Small intestine (tissue), 7 donors: ENCODE measurements around the gene ATP9A. TPM values are rescaled to one million over a fixed set of nuclear protein-coding genes. Genes with fewer than 3 reads are reported as not detected.
"Not testable (repeated sequence)": the region's sequence is repeated elsewhere in the genome, so short reads cannot be mapped to it uniquely, and the experiment has no call there.

ENCODE experiments used
- DNase-seq, 2 donors: peaks; one replicate each; pipeline versions ENCODE4 v3.0.0 to v3.0.0-alpha.2; 2013
- FAIRE-seq: peaks from 2 replicates; lab custom pipeline; 2012; peaks lifted over from hg19 to GRCh38; lab: Jason Lieb, UNC
- H3K27ac ChIP-seq, 3 donors: one replicate each; pipeline ENCODE4 v1.5.1; 2013; ENCODE audit warnings: low read length in 2 of 3, mild to moderate bottlenecking in 2 of 3, control low read depth in 1 of 3, inconsistent platforms in 1 of 3, low read depth in 1 of 3, moderate library complexity in 1 of 3
- H3K27me3 ChIP-seq, 3 donors: one replicate each; pipeline ENCODE4 v1.6.1; 2013; ENCODE audit warnings: low read length in 3 of 3, inconsistent platforms in 1 of 3; ENCODE audit not compliant: control insufficient read depth in 3 of 3, insufficient read depth in 3 of 3
- H3K36me3 ChIP-seq, 3 donors: one replicate each; pipeline ENCODE4 v1.6.1; 2013; ENCODE audit warnings: low read length in 3 of 3, inconsistent platforms in 1 of 3, low read depth in 1 of 3, mild to moderate bottlenecking in 1 of 3, moderate library complexity in 1 of 3; ENCODE audit not compliant: control insufficient read depth in 3 of 3, insufficient read depth in 2 of 3
- H3K4me1 ChIP-seq, 3 donors: one replicate each; pipeline ENCODE4 v1.6.1; 2013; ENCODE audit warnings: low read length in 2 of 3, inconsistent platforms in 1 of 3, low read depth in 1 of 3, mild to moderate bottlenecking in 1 of 3, moderate library complexity in 1 of 3; ENCODE audit not compliant: control insufficient read depth in 3 of 3, insufficient read depth in 2 of 3
- H3K4me3 ChIP-seq, 3 donors: one replicate each; pipeline ENCODE4 v1.5.1; 2013; ENCODE audit warnings: low read length in 3 of 3, control low read depth in 1 of 3, inconsistent platforms in 1 of 3, low read depth in 1 of 3, mild to moderate bottlenecking in 1 of 3, moderate library complexity in 1 of 3
- H3K9me3 ChIP-seq, 2 donors: one replicate each; pipeline ENCODE4 v1.6.1; 2013; ENCODE audit warnings: low read depth in 1 of 2, low read length in 1 of 2; ENCODE audit not compliant: control insufficient read depth in 2 of 2, insufficient read depth in 1 of 2
- WGBS, 3 donors: extraction: QIAGEN DNeasy Blood & Tissue Kit; methylation state at CpG; one replicate each; pipeline ENCODE4 v1.1.7; 2013; 5-methylcytosine and 5-hydroxymethylcytosine counted together
- polyA plus RNA-seq, 4 donors: library from polyadenylated mRNA; stranded (reverse) in 3 of 4; unstranded in 1 of 4; fragments of 200-250 nt in 3 of 4; fragments of 120-200 nt in 1 of 4; gene quantifications; one replicate each; pipeline versions ENCODE4 v1.2.1 to v1.2.3, GENCODE V29; 2013
- donor health status: healthy with polysubstance abuse.
- donor health status: control.
- donor health status: control.
- donor health status: Bipolar disorder and iron deficiency.
- donor health status: healthy.

The ATP9A gene
- polyA plus RNA-seq, 4 donors: 4.1 to 49.0 (median 10.4) TPM

- peaks cover 0 to 22% (median 0%) of the 10 kb centered on the region in 3 donors for H3K36me3 ChIP-seq
- FAIRE-seq (no peak), DNase-seq (no peak)
- H3K27ac ChIP-seq: peak overlapping the region; percentile 5 to 86 (median 47)
- no peak overlapping the region for H3K4me3 ChIP-seq
- H3K27me3 ChIP-seq: no peaks in the 10 kb centered on the region
- H3K4me1 ChIP-seq: peaks cover 0 to 35% (median 0%) of the 10 kb centered on the region in 3 donors
- peaks cover 0 to 14% of the 10 kb centered on the region in 2 donors for H3K9me3 ChIP-seq
- WGBS, 3 donors: 23 to 54% (median 31%) methylated on average over 3 of the region's 3 CpGs
Measured at GRCh38 chr20:51756653-51757052, 11.5 kb downstream of the ATP9A start.

- not testable (repeated sequence) for DNase-seq
Measured at GRCh38 chr20:51753220-51753619, 15.0 kb downstream of the ATP9A start.

DNA sequence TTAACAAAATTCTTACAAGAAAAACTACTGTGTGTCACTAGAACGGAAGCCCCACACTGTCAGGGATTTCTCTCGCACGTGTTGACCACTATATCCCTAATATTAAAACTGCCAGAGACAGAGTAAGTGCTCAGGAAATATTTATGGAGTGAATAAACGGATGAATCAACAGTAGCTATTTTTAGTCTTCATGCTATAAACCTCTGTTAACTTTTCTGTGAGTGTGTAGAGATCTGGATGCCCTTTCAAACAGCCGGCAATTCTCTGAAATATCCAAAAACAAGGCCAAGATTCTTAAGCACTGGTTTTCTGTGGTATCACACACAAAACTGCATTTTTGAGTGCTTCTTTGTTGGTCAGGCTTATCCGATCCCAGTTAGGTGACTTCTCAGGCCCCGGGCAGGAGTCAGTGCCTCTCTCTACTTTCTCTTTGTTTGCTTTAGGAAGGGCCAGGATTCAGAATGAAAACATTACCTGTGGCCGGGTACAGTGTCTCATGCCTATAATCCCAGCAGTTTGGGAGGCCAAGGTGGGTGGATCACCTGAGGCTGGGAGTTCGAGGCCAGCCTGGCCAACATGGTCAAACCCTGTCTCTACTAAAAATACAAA lies 15.7 kb downstream of the ATP9A start:
- no peak overlapping the region for H3K4me3 ChIP-seq
- H3K27me3 ChIP-seq: no peaks in the 10 kb centered on the region
- H3K36me3 ChIP-seq: peaks cover 0 to 19% (median 0%) of the 10 kb centered on the region in 3 donors
- DNase-seq (peak in 1 of 2 donors; percentile 57), FAIRE-seq (no peak)
- H3K4me1 ChIP-seq: peaks cover 0 to 33% (median 3%) of the 10 kb centered on the region in 3 donors
- no peaks in the 10 kb centered on the region for H3K9me3 ChIP-seq
- peak overlapping the region in 2 of 3 donors; percentile 60 to 68 for H3K27ac ChIP-seq
- 28 to 56% (median 45%) methylated on average over 9 of the region's 9 CpGs for WGBS, 3 donors

More at GRCh38 chr20:51753220-51753619, 15.0 kb downstream of the ATP9A start:
- Histone ChIP-seq H3K4me1 (peaks cover 0 to 40% (median 3%) of the 10 kb centered on the region in 3 donors), H3K27ac (peak overlapping the region in 1 of 3 donors; percentile 60), H3K36me3 (peaks cover 0 to 20% (median 0%) of the 10 kb centered on the region in 3 donors)
- H3K4me3 ChIP-seq, FAIRE-seq, H3K27me3 ChIP-seq, H3K9me3 ChIP-seq: not testable (repeated sequence)
- WGBS, 3 donors: 90 to 94% (median 93%) methylated on average over 8 of the region's 8 CpGs

- Histone ChIP-seq H3K27ac (peak overlapping the region; percentile 55 to 88 (median 86)), H3K4me3 (no peak overlapping the region), H3K9me3 (no peaks in the 10 kb centered on the region)
Measured at GRCh38 chr20:51750770-51751388, 17.3 kb downstream of the ATP9A start.

GRCh38 chr20:51750037-51750769 lies 18.0 kb downstream of the ATP9A start:
- Histone ChIP-seq H3K27me3 (no peaks in the 10 kb centered on the region), H3K9me3 (no peaks in the 10 kb centered on the region), H3K36me3 (peaks cover 0 to 11% (median 0%) of the 10 kb centered on the region in 3 donors), H3K27ac (peak overlapping the region; percentile 55 to 88 (median 86)), H3K4me3 (no peak overlapping the region), H3K4me1 (peaks cover 0 to 30% (median 3%) of the 10 kb centered on the region in 3 donors)
- peak; percentile 86 to 98 for DNase-seq
- FAIRE-seq: no peak
- WGBS, 3 donors: 28 to 58% (median 47%) methylated on average over 19 of the region's 19 CpGs

More at GRCh38 chr20:51750770-51751388, 17.3 kb downstream of the ATP9A start:
- Histone ChIP-seq H3K27me3 (no peaks in the 10 kb centered on the region), H3K4me1 (peaks cover 0 to 28% (median 3%) of the 10 kb centered on the region in 3 donors), H3K36me3 (peaks cover 0 to 15% (median 0%) of the 10 kb centered on the region in 3 donors)
- FAIRE-seq (no peak), DNase-seq (no peak)
- WGBS, 3 donors: 86 to 89% (median 87%) methylated on average over 10 of the region's 10 CpGs

- Histone ChIP-seq H3K36me3 (peaks cover 0 to 10% (median 0%) of the 10 kb centered on the region in 3 donors), H3K4me3 (no peak overlapping the region), H3K27ac (peak overlapping the region in 2 of 3 donors; percentile 55 to 86), H3K27me3 (no peaks in the 10 kb centered on the region), H3K9me3 (no peaks in the 10 kb centered on the region), H3K4me1 (peaks cover 0 to 33% (median 3%) of the 10 kb centered on the region in 3 donors)
- 14 to 56% (median 25%) methylated on average over 1 of the region's 1 CpG for WGBS, 3 donors
- no peak for FAIRE-seq
- DNase-seq: no peak
Measured at GRCh38 chr20:51749674-51750036, 18.5 kb downstream of the ATP9A start.

GRCh38 chr20:51747182-51747911 lies 20.8 kb downstream of the ATP9A start:
- H3K9me3 ChIP-seq: no peaks in the 10 kb centered on the region
- H3K27me3 ChIP-seq: no peaks in the 10 kb centered on the region
- peaks cover 0 to 46% (median 3%) of the 10 kb centered on the region in 3 donors for H3K4me1 ChIP-seq
- DNase-seq (no peak), FAIRE-seq (no peak)
- H3K4me3 ChIP-seq: no peak overlapping the region
- WGBS, 3 donors: 50 to 74% (median 61%) methylated on average over 7 of the region's 7 CpGs
- peak overlapping the region in 1 of 3 donors; percentile 23 for H3K27ac ChIP-seq
- peaks cover 0 to 10% (median 0%) of the 10 kb centered on the region in 3 donors for H3K36me3 ChIP-seq
